K562 (cell line): ENCODE measurements around the gene RNF151. TPM values are rescaled to one million over a fixed set of nuclear protein-coding genes. Genes with fewer than 3 reads are reported as not detected.

Source experiments
- MBD1 ChIP-seq: fragments of 250-450 bp; sonication (Bioruptor Pico); IDR thresholded peaks from 2 replicates; pipeline ENCODE4 v1.8.0; 2022; ENCODE audit warnings: inconsistent platforms
- POLR2AphosphoS5 ChIP-seq: IDR thresholded peaks from 2 replicates; pipeline ENCODE4 v1.6.1; 2011; ENCODE audit warnings: mild to moderate bottlenecking, low read depth, low read length, moderate library complexity; ENCODE audit not compliant: control insufficient read depth, insufficient read depth
- STAG1 ChIP-seq: sonication (generic); formaldehyde crosslinking; IDR thresholded peaks from 2 replicates; pipeline ENCODE4 v1.5.0; 2020; ENCODE audit warnings: missing genetic modification reagents, borderline replicate concordance
- ZBTB1 ChIP-seq: sonication (generic); formaldehyde crosslinking; IDR thresholded peaks from 2 replicates; pipeline ENCODE4 v1.8.1; 2023; ENCODE audit warnings: missing genetic modification reagents, low read depth, mild to moderate bottlenecking, borderline replicate concordance
- ZBTB40 ChIP-seq, 2 experiments: fragments of 450-650 bp in 1 of 2; sonication (generic) in 1 of 2; formaldehyde crosslinking in 1 of 2; IDR thresholded peaks; 2 replicates each; pipeline versions ENCODE4 v1.7.1 to v1.9.0; 2016 to 2022; ENCODE audit warnings: inconsistent platforms in 1 of 2, mild to moderate bottlenecking in 1 of 2, missing genetic modification reagents in 1 of 2
- ZNF324 ChIP-seq: fragments of 250-450 bp; sonication (Bioruptor Pico); IDR thresholded peaks from 2 replicates; pipeline ENCODE4 v1.4.0; 2020; ENCODE audit warnings: mild to moderate bottlenecking
- polyA plus RNA-seq, 8 experiments: library from polyadenylated mRNA; depleted of rRNA in 4 of 8; stranded (reverse) in 5 of 8; unstranded in 3 of 8; fragments of >200 nt; fragmentation: Nextera tagmentation in 2 of 8; fragmentation: Illumina TruSeq in 1 of 8; extraction: Ambion mirVana in 2 of 8; extraction: Trizol in 1 of 8; gene quantifications; 2 replicates each; pipeline versions ENCODE4 v1.2.1 to v1.2.3, GENCODE V29; 2011 to 2014; ENCODE audit warnings: inconsistent platforms in 1 of 8, missing spikeins in 1 of 8
- total RNA-seq, 7 experiments: library from RNA; depleted of rRNA in 6 of 7; stranded (reverse); fragments of >200 nt in 6 of 7; fragmentation: Illumina TruSeq in 2 of 7; extraction: Trizol in 2 of 7; gene quantifications; 2 replicates each; pipeline versions ENCODE4 v1.2.1 to v1.2.3, GENCODE V29; 2011 to 2021; ENCODE audit warnings: low replicate concordance in 1 of 7

The RNF151 gene
- total and polyA plus RNA-seq, 9 of the 15 experiments (the other 6 are each of a cell fraction or from before 2014, with no cell fraction given) = not detected

DNA sequence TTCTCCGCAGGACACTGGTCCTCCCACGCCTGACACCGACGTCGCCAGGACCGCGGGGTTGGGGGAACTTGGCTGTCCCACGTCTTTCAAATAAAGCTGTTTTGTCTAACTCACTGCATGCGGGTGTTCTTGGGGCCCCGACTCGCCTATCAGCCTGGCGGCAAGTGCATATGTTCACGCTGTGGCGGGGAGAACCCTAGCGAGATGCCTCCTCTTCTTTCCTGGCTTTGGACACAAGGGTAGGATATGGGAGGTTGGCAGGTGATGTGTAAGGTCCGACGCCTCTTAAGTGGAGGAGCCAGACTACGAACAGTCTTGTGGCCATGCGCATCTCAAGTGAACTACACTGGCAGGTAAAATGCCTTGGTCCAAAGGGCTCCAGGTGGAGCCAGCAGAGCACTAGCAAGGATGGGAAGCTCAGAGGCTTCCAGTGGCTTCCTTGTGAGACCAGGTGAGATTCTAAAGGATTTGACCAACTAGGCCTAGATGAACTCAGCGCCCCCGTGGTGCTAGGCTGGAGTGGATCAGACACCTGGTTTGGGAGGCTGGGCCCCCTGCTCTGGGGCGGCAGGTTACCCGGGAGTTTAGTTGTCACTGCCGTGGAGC lies 1.2 kb upstream of the RNF151 start (continued):
- TF ChIP-seq ZBTB40 (IDR thresholded peaks at IDR 0.05) (no peak), ZBTB40 (CRISPR knock-in tag; IDR thresholded peaks at IDR 0.05) (no peak), ZNF324 (no peak), MBD1 (CRISPR knock-in tag) (no peak), ZBTB1 (CRISPR knock-in tag) (0 out of 2 replicates have a peak, but pooled peaks have one; percentile 14), POLR2AphosphoS5 (0 out of 2 replicates have a peak, but pooled peaks have one; percentile 21), STAG1 (CRISPR knock-in tag) (no peak)
